GM23248 (cell line): ENCODE results near the gene KCTD17.

Source experiments
- EZH2 ChIP-seq: fragments of 200-600 bp; sonication (generic); IDR thresholded peaks from 2 replicates; pipeline ENCODE4 v1.6.1; 2018; ENCODE audit warnings: antibody characterized with exemption, mild to moderate bottlenecking; ENCODE audit not compliant: insufficient read depth, poor library complexity, severe bottlenecking
- EZH2phosphoT487 ChIP-seq: fragments of 200-600 bp; sonication (generic); IDR thresholded peaks from 2 replicates; pipeline ENCODE4 v1.6.1; 2018; ENCODE audit warnings: antibody characterized with exemption, moderate library complexity, mild to moderate bottlenecking, low read depth; ENCODE audit not compliant: insufficient read depth

- no peak for TF ChIP-seq EZH2
- TF ChIP-seq EZH2phosphoT487, result no peak
Observed at GRCh38 chr22:37080838-37081237, 29.3 kb downstream of the KCTD17 start.
